ENCODE results near the gene TRIM7. TPM values are rescaled to one million over a fixed set of nuclear protein-coding genes. Genes with fewer than 3 reads are reported as not detected.
"Not testable (repeated sequence)": the region's sequence is repeated elsewhere in the genome, so short reads cannot be mapped to it uniquely, and the experiment has no call there.

The TRIM7 gene
- total and polyA plus RNA-seq, 2 donors (not counting 1 experiment from before 2014, with no cell fraction given) = 4.7 to 7.3 TPM

GRCh38 chr5:181209006-181209405 lies 4.0 kb upstream of the TRIM7 start:
- H3K36me3 ChIP-seq (ENCODE audit: control insufficient read depth, insufficient read depth, low read length); H3K4me2 ChIP-seq (ENCODE audit: extremely low read depth, insufficient read depth, low read length); H3K79me2 ChIP-seq (ENCODE audit: control insufficient read depth, insufficient read depth, low read length); H3K4me1 ChIP-seq (ENCODE audit: control insufficient read depth, extremely low read depth, insufficient read depth, low read length); H3K4me3 ChIP-seq (replicated peaks in 1 of 4; ENCODE audit: control extremely low read depth in 1 of 4, insufficient read depth in 1 of 4, low read depth in 3 of 4, low read length in 4 of 4); H3K9me3 ChIP-seq (ENCODE audit: control insufficient read depth, insufficient read depth, low read depth, low read length); H3K9ac ChIP-seq (ENCODE audit: insufficient read depth, low read length); H3K27me3 ChIP-seq (ENCODE audit: control insufficient read depth, insufficient read depth, low read length); H2AFZ ChIP-seq (ENCODE audit: low read length); DNase-seq (ENCODE audit: low read depth in 2 of 2); H3K27ac ChIP-seq (ENCODE audit: insufficient read depth, low read length); H4K20me1 ChIP-seq (ENCODE audit: control insufficient read depth, extremely low read depth, insufficient read depth, low read length): not testable (repeated sequence)

GRCh38 chr5:181207960-181208253 lies 2.9 kb upstream of the TRIM7 start:
- Histone ChIP-seq H3K9ac (ENCODE audit: insufficient read depth, low read length) (no peak overlapping the region), H3K79me2 (ENCODE audit: control insufficient read depth, insufficient read depth, low read length) (no peaks in the 10 kb centered on the region), H3K4me1 (ENCODE audit: control insufficient read depth, extremely low read depth, insufficient read depth, low read length) (peaks cover 8% of the 10 kb centered on the region), H2AFZ (ENCODE audit: low read length) (no peak overlapping the region), H3K4me2 (ENCODE audit: extremely low read depth, insufficient read depth, low read length) (no peak overlapping the region), H3K4me3 (replicated peaks in 1 of 4; ENCODE audit: control extremely low read depth in 1 of 4, insufficient read depth in 1 of 4, low read depth in 3 of 4, low read length in 4 of 4) (peak overlapping the region in 2 of 4 experiments; percentile 68 to 78), H3K27me3 (ENCODE audit: control insufficient read depth, insufficient read depth, low read length) (no peaks in the 10 kb centered on the region), H4K20me1 (ENCODE audit: control insufficient read depth, extremely low read depth, insufficient read depth, low read length) (no peaks in the 10 kb centered on the region), H3K9me3 (ENCODE audit: control insufficient read depth, insufficient read depth, low read depth, low read length) (no peaks in the 10 kb centered on the region), H3K36me3 (ENCODE audit: control insufficient read depth, insufficient read depth, low read length) (no peaks in the 10 kb centered on the region), H3K27ac (ENCODE audit: insufficient read depth, low read length) (no peak overlapping the region)
- no peak for DNase-seq (ENCODE audit: low read depth in 2 of 2)
- no peak for TF ChIP-seq EZH2 (IDR thresholded peaks at IDR 0.05; ENCODE audit: low read length, missing control alignments)
- TF ChIP-seq CTCF (conservative IDR thresholded peaks at IDR 0.05 in 1 of 2, IDR thresholded peaks at IDR 0.05 in 1 of 2; ENCODE audit: low read depth in 1 of 2, low read length in 2 of 2) = no peak

GRCh38 chr5:181207214-181207959 lies 2.4 kb upstream of the TRIM7 start:
- DNase-seq (ENCODE audit: low read depth in 2 of 2) = peak; percentile 91 to 94
- Histone ChIP-seq H3K4me2 (ENCODE audit: extremely low read depth, insufficient read depth, low read length) (peak overlapping the region; percentile 85), H2AFZ (ENCODE audit: low read length) (peak overlapping the region; percentile 71), H3K79me2 (ENCODE audit: control insufficient read depth, insufficient read depth, low read length) (no peaks in the 10 kb centered on the region), H3K27ac (ENCODE audit: insufficient read depth, low read length) (peak overlapping the region; percentile 84), H3K9me3 (ENCODE audit: control insufficient read depth, insufficient read depth, low read depth, low read length) (no peaks in the 10 kb centered on the region), H3K27me3 (ENCODE audit: control insufficient read depth, insufficient read depth, low read length) (no peaks in the 10 kb centered on the region), H4K20me1 (ENCODE audit: control insufficient read depth, extremely low read depth, insufficient read depth, low read length) (no peaks in the 10 kb centered on the region), H3K9ac (ENCODE audit: insufficient read depth, low read length) (peak overlapping the region; percentile 26), H3K36me3 (ENCODE audit: control insufficient read depth, insufficient read depth, low read length) (no peaks in the 10 kb centered on the region), H3K4me1 (ENCODE audit: control insufficient read depth, extremely low read depth, insufficient read depth, low read length) (peaks cover 8% of the 10 kb centered on the region), H3K4me3 (replicated peaks in 1 of 4; ENCODE audit: control extremely low read depth in 1 of 4, insufficient read depth in 1 of 4, low read depth in 3 of 4, low read length in 4 of 4) (peak overlapping the region; percentile 65 to 78 (median 68))
- TF ChIP-seq CTCF (conservative IDR thresholded peaks at IDR 0.05 in 1 of 2, IDR thresholded peaks at IDR 0.05 in 1 of 2; ENCODE audit: low read depth in 1 of 2, low read length in 2 of 2) = no peak
- TF ChIP-seq EZH2 (IDR thresholded peaks at IDR 0.05; ENCODE audit: low read length, missing control alignments) = no peak

Measured in fibroblast of lung (primary cell).